NCI-H774 (cell line): ENCODE measurements around the gene BCKDHB.

Source experiments
- DNase-seq: peaks from one replicate; lab custom pipeline; 2025; lab: John Stamatoyannopoulos, UW

The BCKDHB gene

DNA sequence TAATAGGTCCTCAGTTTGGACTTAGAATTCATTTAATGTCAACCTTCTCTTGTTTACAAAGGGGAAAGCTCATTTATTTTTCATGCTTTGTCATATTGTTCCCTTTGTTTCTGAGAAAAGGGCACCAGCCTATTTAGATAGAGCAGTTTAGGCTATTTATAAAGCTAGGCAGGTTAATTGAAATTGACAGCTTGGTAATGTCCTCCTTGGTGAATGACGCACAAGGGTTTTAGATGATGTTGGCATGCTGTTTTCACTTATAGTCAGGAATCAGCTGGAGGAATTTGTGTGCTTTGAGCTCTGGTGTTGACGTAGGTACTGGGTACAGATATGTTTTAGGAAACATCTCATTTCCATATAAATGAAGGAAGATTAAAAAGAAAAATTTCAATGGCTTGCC is 45.2 kb downstream of the BCKDHB start:
- DNase-seq, result peak; percentile 37

DNA sequence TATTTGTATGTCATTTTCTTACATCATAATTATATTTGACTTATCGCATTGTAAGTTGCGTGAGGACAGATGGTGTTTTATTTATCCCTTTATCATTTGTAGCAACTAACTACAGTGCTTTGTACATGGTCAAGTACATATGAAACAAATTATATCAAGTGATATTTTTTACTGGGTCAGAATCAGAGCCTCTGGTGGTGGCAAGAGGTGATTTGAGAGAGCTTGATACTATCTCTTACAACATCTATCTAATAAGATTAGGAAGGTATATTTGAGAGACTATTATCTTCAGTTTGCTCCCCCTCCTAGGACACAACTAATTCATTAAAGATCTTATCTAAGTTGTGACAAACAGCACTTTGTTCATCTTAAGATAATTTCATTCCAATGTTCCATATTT is 47.7 kb downstream of the BCKDHB start:
- DNase-seq, result no peak

DNA sequence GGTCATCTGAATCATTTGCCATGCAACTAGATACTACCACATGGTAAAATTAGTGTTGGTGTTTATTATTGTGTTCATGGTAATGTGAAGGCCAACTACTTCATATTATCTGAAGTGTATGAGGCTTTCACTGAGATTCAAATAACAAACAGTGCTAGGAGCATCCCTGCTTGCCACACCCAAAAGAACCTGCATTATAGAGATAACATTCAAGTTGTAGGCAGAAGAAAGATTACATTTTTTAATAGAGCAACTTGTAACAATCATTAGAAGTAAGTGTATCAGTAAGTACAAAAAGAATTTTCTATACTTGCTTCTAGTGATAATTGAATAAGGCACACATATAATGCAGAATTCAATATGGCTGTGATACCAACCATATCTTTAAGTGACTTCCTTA is 49.8 kb downstream of the BCKDHB start:
- no peak for DNase-seq

DNA sequence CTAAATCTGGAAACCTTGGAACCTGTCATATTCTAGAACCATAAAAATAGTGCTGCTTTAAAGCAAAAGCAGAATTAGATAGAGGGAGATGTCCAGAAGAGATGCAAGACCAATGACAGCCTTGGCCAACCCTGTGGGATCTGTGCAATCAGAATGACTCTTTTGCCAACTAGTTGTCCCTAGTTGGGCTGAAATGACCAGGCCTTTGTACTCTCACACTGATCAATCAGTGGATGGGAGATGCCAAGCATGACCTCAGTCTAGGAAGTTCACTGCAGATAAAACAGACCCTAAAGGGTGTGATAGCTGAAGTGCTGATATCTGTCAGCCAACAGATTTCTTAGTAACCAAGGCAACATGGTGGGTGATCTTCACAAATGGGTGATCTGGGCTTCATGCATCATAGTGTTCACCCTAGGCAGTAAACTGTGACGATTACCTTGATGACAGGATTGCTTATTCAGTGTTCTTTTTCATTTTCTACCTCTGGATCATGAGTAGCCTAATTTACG is 52.1 kb downstream of the BCKDHB start:
- DNase-seq, result no peak

DNA sequence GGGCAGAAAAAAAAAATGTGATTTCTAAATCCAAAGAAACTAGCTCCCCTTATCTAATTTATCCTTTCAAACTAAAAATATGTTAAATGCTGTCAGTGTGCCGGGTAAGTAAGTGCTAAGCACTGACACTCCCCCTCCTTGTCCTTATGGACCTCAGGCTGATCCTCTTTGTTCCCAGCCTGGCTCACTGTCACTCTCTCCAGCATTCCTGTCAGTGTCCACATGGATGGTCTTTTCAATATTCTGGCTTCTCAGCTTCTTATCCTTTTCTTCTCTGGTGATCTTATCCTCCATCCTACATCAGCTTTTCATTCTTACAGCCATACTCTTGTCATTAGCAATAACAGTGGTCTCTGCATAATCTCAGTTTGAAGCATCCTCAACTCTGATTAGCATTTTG is 55.0 kb downstream of the BCKDHB start:
- DNase-seq, result no peak

DNA sequence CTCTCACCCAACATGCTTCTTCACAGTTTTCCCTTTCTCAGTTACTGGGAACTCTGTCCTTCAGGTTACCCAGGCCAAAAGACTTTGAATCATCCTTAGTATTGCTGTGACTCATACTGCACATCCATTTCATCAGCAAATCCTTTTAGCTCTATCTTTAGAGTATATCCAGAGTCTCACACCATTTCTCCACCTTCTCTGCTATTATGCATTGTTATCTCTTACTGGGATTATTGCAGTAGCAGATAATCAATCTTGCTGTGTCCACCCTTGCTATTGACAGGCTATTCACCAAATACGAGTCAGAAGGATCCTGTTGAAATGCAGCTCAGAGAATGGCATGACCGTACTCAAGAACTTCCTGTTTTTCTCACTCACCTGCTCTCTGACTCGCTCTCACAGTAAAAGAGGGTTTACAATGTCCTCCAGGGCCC is 57.3 kb downstream of the BCKDHB start:
- DNase-seq, result no peak

DNA sequence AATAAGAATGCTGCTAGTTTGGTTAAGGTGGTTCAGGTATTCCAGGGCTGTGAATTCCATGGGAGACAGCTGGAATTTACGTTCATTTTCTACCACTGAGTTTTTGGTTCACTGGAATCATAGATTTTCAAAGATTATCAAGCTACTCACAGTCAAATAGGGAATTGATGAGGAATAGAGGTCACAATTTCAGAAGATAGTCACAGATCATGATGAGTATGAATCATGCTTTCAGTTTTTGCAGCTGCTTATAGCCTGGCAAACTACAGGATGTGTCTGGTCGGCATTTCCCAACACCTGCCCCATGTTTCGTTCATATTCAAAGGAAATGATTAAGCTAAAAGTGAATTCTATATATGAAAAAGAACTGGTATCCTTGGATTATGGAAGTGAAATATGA is 58.7 kb downstream of the BCKDHB start:
- no peak for DNase-seq

DNA sequence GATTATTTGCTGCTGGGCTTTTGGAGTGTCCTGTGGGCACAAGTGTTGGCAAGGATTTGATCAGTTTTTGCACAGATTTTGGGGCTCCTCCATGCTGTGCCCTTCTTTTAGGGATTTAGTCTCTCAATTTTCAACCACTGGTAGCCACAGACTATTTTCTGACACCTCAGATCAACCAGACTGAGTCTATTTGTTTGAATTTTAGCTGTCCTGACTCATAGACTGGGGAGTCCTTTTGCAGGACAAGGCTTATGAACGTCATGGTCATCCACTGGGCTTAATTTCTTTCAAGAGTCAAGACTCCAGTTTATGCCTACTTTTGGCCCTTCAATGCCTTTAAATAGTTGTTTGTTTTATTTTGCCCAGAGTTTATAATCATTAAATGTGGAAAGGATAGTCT is 59.3 kb downstream of the BCKDHB start:
- DNase-seq, result no peak

DNA sequence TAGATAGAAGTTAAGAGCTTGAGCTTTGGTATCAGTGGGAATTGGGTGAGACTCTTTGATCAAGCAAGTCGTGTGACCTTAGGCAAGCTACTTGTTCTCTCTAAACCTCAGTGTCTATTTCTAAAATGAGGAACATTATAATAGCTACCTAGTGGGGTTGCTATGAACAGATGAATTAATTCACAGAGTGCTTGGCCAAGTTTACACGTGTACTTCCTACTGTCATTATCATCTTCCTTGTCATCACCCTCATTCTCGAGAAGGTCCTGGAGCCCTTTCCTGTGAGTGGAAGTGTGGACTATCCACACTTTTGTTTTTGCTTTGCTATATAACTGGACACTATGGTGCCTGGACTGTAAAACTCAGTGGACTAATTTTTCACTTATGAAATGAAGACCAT is 64.0 kb downstream of the BCKDHB start:
- no peak for DNase-seq

DNA sequence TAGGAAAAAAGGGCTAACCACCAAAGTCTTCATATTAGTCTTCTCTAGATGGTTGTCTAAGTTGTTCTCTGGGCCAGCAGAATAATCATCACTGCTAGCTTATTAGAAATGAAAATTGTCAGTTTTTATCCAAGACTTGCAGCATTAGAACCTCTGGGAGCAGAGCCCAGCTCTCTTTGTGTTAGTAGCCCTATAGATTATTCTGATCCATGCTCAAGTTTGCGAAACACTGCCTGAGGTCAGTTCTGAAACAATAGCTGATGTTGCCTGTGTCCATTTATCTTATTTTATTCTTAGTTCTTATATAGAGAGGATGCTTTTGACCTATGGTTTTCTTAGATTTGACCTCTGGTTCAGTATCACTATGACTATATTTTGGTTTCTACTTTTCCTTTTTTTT is 66.9 kb downstream of the BCKDHB start:
- DNase-seq, result no peak

DNA sequence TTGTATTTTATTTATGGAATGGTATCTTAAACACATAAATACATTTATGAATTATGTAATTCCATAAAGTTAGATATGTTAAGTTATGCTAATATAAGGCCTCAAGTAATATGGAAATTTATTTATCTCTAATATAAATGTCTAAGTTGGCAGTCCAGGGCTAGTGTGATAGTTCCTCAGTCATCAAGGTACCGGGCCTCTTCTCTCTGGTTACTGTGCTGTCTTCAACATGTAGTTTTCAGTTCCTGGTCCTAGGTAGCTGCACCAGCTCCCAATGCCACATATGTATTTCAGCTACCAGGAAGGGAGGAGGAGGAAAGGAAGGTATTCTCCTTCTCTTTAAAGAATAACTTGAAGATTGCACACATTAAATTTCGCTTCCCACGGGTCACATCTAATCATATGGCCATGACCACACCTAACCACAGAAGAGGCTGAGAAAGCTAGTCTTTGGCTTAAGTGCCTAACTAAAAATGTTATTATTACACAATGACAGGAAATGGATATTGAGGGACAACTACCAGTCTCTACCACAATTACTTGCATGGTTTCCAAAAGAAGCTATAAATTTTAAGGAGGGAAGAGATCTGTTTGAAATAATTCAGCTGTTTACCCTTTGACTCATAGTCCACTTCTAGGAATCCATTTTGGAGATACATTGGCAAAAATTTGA is 68.6 kb downstream of the BCKDHB start:
- DNase-seq, result no peak

DNA sequence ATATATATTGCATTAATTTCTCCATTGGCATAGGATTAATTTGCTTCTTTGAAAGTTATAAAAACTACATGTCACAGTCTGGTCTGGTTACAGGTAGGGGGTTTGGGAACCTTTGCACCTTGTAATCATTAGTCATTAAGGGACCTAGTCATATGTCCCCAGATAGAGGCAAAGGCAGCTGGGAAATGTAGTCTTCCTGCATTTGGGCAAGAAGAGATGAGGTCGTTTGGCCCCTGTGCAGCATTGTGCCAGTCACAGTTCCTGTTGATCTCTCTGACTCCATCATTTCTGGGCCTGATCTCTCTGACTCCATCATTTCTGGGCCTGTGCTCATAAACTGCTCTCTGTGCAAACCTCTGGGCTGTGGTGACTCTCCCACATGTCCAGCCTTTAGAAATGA is 73.2 kb downstream of the BCKDHB start:
- no peak for DNase-seq

DNA sequence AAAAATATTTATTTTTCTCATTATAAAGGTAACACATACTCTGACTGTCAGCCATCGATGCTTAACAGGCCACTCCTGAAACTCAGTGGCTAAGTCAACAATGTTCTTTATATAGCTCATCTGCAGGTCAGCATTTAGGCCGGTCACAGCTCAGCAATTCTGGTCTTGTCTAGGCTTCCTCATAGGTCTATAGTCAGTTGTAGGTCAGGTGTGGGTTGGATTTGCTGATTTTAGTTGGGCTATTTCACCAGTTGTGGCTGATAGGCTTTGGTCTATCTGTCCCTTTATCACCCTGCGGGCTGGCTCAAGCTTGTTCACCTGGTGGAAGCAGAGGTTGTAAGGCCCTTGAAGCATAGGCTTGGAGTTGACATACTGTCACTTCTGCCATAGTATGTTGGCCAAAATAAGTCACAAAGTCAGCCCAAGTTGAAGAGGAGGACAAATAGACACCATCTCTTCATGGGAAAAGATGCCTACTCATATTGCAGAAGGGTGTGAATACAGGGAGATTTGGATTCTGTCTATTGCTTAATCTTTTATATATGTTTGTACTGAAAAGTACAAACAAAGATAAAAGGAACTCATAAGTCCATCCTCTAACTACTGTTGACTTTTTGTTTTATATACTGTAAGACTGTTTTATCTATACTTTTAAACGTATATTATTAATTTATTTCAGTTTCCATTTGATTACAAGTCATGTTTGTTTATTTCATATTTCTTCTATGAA is 75.0 kb downstream of the BCKDHB start:
- no peak for DNase-seq

DNA sequence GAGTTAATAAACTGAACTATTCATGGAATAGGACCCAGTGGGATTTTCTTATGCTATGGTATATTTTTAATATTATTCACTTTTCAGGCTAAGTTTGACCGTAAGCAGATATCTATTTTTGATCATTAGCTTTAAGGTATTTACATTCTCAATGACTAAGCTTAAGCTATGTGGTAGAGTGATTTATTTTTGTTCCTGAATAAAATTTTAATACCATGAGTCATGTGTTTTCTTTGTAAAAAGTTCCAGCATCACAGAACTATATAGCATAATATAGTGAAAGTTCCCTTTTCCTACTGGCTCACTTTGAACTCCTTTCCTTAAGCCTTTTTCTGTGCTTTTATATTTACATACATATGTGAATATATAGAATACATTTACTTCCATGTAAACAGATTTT is 75.8 kb downstream of the BCKDHB start:
- no peak for DNase-seq

DNA sequence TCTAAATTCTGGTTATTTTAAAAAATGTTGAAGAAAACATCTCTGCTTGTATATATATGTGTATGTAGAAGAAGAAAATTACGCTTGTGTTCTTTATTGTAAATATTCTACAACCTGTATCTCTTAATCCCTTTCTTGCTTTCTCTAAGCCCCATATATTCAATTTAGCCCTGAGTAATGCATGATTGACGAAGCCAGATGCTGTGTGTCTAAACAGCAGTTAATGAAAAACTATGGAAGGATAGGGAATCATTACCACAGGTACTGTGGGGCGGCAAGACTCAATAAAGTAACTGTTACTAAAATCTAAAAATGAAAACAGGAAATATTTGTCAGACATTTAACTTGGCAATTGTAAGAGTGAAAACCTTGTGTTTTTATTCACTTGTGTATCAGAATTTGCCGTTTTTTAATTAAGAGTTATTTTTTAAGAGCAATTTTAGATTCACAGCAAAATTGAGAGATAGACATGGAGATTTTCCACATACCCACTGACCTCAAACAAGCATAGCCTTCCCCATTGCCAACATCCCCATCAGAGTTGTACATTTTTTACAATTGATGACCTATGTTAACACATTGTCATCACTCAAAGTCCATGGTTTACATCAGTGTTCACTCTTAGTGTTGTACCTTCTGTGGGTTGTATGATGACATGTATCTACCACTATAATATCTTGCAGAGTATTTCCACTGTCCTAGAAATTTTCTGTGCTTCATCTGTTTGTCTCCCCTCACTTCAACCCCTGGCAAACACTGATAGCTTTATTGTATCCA is 76.7 kb downstream of the BCKDHB start:
- no peak for DNase-seq

DNA sequence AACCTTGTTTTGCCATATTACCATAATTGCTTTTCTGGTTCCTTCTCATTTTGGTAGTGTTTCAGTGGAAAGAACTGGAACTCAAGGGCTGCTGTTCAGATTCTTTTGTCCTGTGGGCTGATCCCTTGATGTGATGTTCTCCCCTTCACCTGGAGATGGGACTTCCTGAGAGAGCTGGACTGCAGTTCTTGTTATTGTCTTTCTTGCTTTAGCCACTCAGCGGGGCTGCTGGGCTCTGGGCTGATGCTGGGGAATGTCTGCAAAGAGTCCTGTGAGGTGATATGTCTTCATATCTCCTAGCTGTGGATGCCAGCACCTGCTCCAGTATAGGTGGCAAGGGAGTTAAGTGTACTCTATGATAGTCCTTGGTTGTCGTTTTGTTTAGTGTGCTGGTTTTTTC is 79.0 kb downstream of the BCKDHB start:
- no peak for DNase-seq

DNA sequence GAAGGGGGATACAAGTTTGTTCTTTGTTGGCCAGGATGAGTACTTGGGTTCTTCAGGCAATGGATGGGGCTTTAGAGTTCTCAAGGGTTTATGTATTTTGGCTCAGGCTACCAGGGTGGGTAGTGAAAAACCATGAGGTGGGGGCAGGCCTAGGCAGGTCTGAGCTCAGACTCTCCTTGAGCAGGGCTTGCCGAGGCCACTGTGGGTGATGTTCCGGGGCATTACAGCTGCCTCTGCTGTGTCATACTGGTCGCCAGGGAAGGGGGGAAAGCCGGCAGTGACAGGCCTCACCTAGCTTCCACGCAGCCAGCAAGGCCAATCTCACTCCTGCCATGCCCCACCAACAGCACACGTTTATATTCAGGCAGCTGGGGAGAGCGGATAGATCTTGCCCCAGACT is 79.6 kb downstream of the BCKDHB start:
- no peak for DNase-seq

DNA sequence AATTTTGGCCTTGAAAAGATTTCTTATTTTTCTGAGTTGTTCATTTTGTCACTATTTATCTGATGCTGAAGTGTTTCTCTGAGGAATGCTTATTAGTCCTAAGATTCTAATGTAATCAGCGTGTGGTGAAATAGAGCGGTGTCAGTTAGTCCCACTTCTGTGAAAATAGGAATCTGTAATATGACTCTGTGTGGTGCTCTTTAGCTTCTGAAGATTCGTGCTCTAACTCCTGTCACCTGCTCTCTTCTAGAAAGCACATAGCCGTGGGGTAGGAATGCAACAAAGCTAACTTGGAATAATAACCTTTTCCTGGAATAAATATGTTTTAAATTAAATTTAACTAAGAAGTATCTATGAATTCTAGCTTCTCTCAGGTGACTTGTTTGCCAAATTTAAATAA is 90.4 kb downstream of the BCKDHB start:
- DNase-seq, result no peak

DNA sequence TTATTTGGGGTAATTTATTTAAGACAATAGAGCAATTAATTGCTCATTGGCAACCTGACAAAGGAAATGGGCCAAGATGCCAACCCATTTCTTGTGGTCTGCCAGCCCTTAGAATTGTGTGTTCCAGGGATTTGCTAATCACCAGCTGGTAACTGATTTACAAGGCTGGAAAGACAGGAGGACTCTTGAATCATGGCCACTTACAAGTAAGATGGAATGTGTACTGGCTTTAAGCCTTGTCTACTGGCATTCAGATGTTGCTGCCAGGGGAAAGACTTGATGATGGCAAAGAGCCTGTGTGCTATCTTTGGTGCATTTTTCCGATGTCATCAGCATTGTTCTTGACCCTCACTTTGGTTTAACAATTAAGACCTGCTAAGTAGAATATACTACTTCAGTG is 91.0 kb downstream of the BCKDHB start:
- no peak for DNase-seq

DNA sequence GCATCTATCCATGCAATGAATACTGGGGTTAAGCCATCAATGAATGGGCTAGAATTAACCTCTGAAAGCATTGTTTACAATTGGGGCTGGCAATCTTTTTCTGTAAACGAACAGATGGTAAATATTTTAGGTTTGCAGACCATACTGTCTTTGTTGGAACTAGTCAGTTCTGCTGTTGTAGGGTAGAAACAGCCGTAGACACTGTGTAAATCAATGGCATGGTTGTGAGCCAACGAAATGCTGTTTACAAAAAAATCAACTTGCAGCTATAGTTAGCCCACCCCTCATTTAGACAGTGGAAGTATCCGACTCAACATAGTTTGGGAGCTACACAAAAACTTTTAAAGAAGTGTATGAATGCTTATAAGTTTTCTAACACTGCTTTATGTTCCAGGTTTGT is 91.5 kb downstream of the BCKDHB start:
- DNase-seq, result no peak

DNA sequence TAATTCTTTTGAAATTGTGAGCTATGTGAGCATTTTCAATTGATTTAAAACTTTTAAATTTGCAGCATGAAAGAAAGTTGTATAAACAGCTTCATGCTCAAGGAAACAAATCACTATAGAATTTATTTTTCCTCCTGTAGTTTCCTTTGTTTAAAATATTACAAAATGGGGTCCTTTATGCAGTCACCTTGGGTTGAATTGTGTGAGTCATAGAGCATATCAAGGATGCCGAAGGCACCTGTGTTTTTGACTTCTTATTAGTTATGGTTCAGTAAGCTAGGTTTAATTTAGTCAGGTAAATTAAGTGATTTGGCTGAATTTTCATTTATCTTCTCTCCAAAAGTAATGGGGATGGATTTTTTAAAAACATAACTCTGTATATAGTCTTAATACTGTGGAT is 96.8 kb downstream of the BCKDHB start:
- DNase-seq, result no peak

DNA sequence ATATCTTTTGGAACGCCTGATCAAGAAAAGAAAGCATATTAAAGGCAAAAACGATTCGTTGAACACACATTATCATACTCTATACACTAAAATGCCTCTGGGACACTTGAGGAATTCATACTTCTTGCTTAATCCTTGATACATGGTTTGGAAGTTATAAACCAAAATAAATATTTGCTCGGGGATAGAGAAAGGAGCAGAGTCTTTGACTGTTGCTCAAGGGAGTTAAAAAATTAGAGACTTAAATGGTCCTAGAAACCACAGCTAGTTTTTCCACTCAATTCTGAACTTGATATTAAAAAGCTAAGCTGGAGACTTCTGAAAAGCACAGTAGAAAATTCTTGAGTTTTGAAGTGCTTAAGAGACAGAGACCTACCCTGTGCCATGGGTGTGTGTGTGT is 98.9 kb downstream of the BCKDHB start:
- no peak for DNase-seq

DNA sequence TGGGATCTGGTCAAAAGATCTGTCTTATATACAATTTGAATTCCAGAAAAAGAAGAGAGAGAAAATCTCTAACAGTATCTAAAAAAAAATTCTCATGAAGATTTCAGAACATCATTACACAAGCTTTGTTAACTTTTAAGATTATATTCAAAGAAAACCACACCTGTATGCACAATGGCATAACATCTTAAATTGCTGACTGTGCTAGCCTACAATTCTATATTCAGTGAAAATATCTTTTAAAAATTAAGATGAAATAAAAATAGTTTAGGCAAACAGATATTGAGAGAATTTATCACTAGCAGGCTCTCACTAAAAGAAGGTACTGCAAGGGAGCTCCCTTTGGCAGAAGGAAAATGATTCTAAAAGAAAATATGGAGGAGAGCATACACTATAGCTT is 100.3 kb downstream of the BCKDHB start:
- no peak for DNase-seq
